Neuron (in vitro differentiated cells): Measurements from ENCODE around the gene RTN4IP1.
A peak's percentile ranks its signal among the peaks of the same experiment; 100 is the strongest.

Experiments
- H2AFZ ChIP-seq: one replicate; pipeline ENCODE4 v1.6.1; 2013; ENCODE audit warnings: low read depth, mild to moderate bottlenecking, inconsistent platforms, low read length, moderate library complexity
- H3K27me3 ChIP-seq: one replicate; pipeline ENCODE4 v1.6.1; 2013; ENCODE audit warnings: low read length; ENCODE audit not compliant: insufficient read depth
- H3K36me3 ChIP-seq: one replicate; pipeline ENCODE4 v1.6.1; 2013; ENCODE audit warnings: low read length; ENCODE audit not compliant: insufficient read depth
- H3K4me1 ChIP-seq: one replicate; pipeline ENCODE4 v1.6.1; 2013; ENCODE audit warnings: low read length; ENCODE audit not compliant: insufficient read depth
- H3K4me3 ChIP-seq: 2 replicates; pipeline ENCODE4 v1.5.1; 2013; ENCODE audit warnings: mild to moderate bottlenecking, low read length, moderate library complexity
- H3K9me3 ChIP-seq: one replicate; pipeline ENCODE4 v1.6.1; 2013; ENCODE audit warnings: low read length

Gene RTN4IP1

GRCh38 chr6:106629103-106629858, at the start of gene RTN4IP1, which contains the start of gene QRSL1:
RTN4IP1 (minus strand) TSS chr6:106629498; CDS start chr6:106629021, 477 bp downstream.
QRSL1 (plus strand) TSS chr6:106629578; CDS start chr6:106629682, 104 bp downstream.
- H3K4me3 ChIP-seq, result peak within 1 kb of the TSS; percentile 80
- no peaks in the 10 kb centered on the region for H3K27me3 ChIP-seq
- H3K36me3 ChIP-seq, result no peaks in the 10 kb centered on the region
- H3K9me3 ChIP-seq, result no peaks in the 10 kb centered on the region
- peak within 1 kb of the TSS; percentile 82 for H2AFZ ChIP-seq
- peaks cover 6% of the 10 kb centered on the region for H3K4me1 ChIP-seq

- Histone ChIP-seq H3K4me1 (no peaks in the 10 kb centered on the region), H2AFZ (no peak overlapping the region)
Measured at GRCh38 chr6:106677282-106677681, 48.0 kb upstream of the RTN4IP1 start.

GRCh38 chr6:106674541-106675229, 45.4 kb upstream of the RTN4IP1 start:
- Histone ChIP-seq H3K27me3 (no peaks in the 10 kb centered on the region), H3K4me1 (no peaks in the 10 kb centered on the region), H3K4me3 (no peak overlapping the region), H3K36me3 (no peaks in the 10 kb centered on the region), H2AFZ (no peak overlapping the region), H3K9me3 (no peaks in the 10 kb centered on the region)

More at GRCh38 chr6:106677282-106677681, 48.0 kb upstream of the RTN4IP1 start:
- Histone ChIP-seq H3K27me3 (no peaks in the 10 kb centered on the region), H3K9me3 (no peaks in the 10 kb centered on the region), H3K36me3 (no peaks in the 10 kb centered on the region), H3K4me3 (no peak overlapping the region)

GRCh38 chr6:106671651-106672050, 42.4 kb upstream of the RTN4IP1 start:
- no peak overlapping the region for H2AFZ ChIP-seq
- no peaks in the 10 kb centered on the region for H3K36me3 ChIP-seq
- no peaks in the 10 kb centered on the region for H3K4me1 ChIP-seq
- H3K9me3 ChIP-seq, result no peaks in the 10 kb centered on the region
- H3K27me3 ChIP-seq, result no peaks in the 10 kb centered on the region
- no peak overlapping the region for H3K4me3 ChIP-seq

- no peaks in the 10 kb centered on the region for H3K9me3 ChIP-seq
- H3K4me1 ChIP-seq, result no peaks in the 10 kb centered on the region
- H3K36me3 ChIP-seq, result peaks cover 4% of the 10 kb centered on the region
- no peak overlapping the region for H2AFZ ChIP-seq
- no peaks in the 10 kb centered on the region for H3K27me3 ChIP-seq
- H3K4me3 ChIP-seq, result no peak overlapping the region
Measured at GRCh38 chr6:106670236-106670635, 40.9 kb upstream of the RTN4IP1 start.

GRCh38 chr6:106667022-106667402, 37.7 kb upstream of the RTN4IP1 start:
- Histone ChIP-seq H3K9me3 (no peaks in the 10 kb centered on the region), H3K36me3 (peaks cover 20% of the 10 kb centered on the region), H2AFZ (no peak overlapping the region), H3K4me1 (no peaks in the 10 kb centered on the region), H3K4me3 (no peak overlapping the region), H3K27me3 (no peaks in the 10 kb centered on the region)

GRCh38 chr6:106666282-106667021, 37.2 kb upstream of the RTN4IP1 start:
- peaks cover 20% of the 10 kb centered on the region for H3K36me3 ChIP-seq
- no peak overlapping the region for H3K4me3 ChIP-seq
- no peaks in the 10 kb centered on the region for H3K4me1 ChIP-seq
- H3K9me3 ChIP-seq, result no peaks in the 10 kb centered on the region
- no peak overlapping the region for H2AFZ ChIP-seq
- H3K27me3 ChIP-seq, result no peaks in the 10 kb centered on the region

- H3K4me3 ChIP-seq, result no peak overlapping the region
- H2AFZ ChIP-seq, result no peak overlapping the region
- H3K9me3 ChIP-seq, result peaks cover 6% of the 10 kb centered on the region
- no peaks in the 10 kb centered on the region for H3K4me1 ChIP-seq
- peaks cover 42% of the 10 kb centered on the region for H3K36me3 ChIP-seq
- H3K27me3 ChIP-seq, result no peaks in the 10 kb centered on the region
Measured at GRCh38 chr6:106662458-106662857, 33.2 kb upstream of the RTN4IP1 start.

- Histone ChIP-seq H3K4me1 (no peaks in the 10 kb centered on the region), H3K27me3 (no peaks in the 10 kb centered on the region), H2AFZ (no peak overlapping the region), H3K4me3 (no peak overlapping the region), H3K36me3 (peaks cover 55% of the 10 kb centered on the region), H3K9me3 (peaks cover 18% of the 10 kb centered on the region)
Measured at GRCh38 chr6:106659859-106660258, 30.6 kb upstream of the RTN4IP1 start.

- Histone ChIP-seq H3K4me1 (no peaks in the 10 kb centered on the region), H3K36me3 (peaks cover 60% of the 10 kb centered on the region), H3K9me3 (peaks cover 20% of the 10 kb centered on the region), H2AFZ (no peak overlapping the region), H3K4me3 (no peak overlapping the region), H3K27me3 (no peaks in the 10 kb centered on the region)
Measured at GRCh38 chr6:106658469-106658868, 29.2 kb upstream of the RTN4IP1 start.

GRCh38 chr6:106648651-106649308, 19.5 kb upstream of the RTN4IP1 start:
- no peaks in the 10 kb centered on the region for H3K27me3 ChIP-seq
- H2AFZ ChIP-seq, result no peak overlapping the region
- peaks cover 68% of the 10 kb centered on the region for H3K36me3 ChIP-seq
- H3K4me3 ChIP-seq, result no peak overlapping the region
- H3K4me1 ChIP-seq, result peaks cover 4% of the 10 kb centered on the region
- peaks cover 5% of the 10 kb centered on the region for H3K9me3 ChIP-seq

GRCh38 chr6:106643061-106643460, 13.8 kb upstream of the RTN4IP1 start:
- H2AFZ ChIP-seq, result no peak overlapping the region
- peaks cover 46% of the 10 kb centered on the region for H3K36me3 ChIP-seq
- no peak overlapping the region for H3K4me3 ChIP-seq

More at GRCh38 chr6:106643061-106643460, 13.8 kb upstream of the RTN4IP1 start:
- Histone ChIP-seq H3K4me1 (no peaks in the 10 kb centered on the region), H3K27me3 (no peaks in the 10 kb centered on the region), H3K9me3 (peaks cover 5% of the 10 kb centered on the region)
